ENCODE results near the gene RETN.

The RETN gene

GRCh38 chr19:7637374-7638256, 31.2 kb upstream of the RETN start:
- POLR2A ChIA-PET: no interaction called here
- CTCF ChIA-PET: interaction anchor here (1.0 to 2.9 kb wide), 7 partner anchors 14 to 231 kb away, joined by 3 to 11 read pairs (median 5); partner anchors contain the start of gene TRAPPC5
- peak; percentile 54 for DNase-seq (ENCODE audit: extremely low spot score)
- TF ChIP-seq CTCF (IDR thresholded peaks at IDR 0.05; ENCODE audit: control extremely low read depth, extremely low read depth, low read depth, missing control alignments): no peak

GRCh38 chr19:7638802-7639465, 29.9 kb upstream of the RETN start:
- CTCF ChIA-PET: interaction anchor here (1.4 to 2.2 kb wide), 3 partner anchors 15 to 70 kb away, joined by 4 to 7 read pairs (median 5); partner anchors contain the start of gene TRAPPC5
- POLR2A ChIA-PET: interaction anchor here (0.5 kb wide), 1 partner anchor 1373 kb away, joined by 5 read pairs; no protein-coding TSS in a partner anchor
- no peak for DNase-seq (ENCODE audit: extremely low spot score)
- TF ChIP-seq CTCF (IDR thresholded peaks at IDR 0.05; ENCODE audit: control extremely low read depth, extremely low read depth, low read depth, missing control alignments): no peak

- ChIA-PET POLR2A (no interaction called here), CTCF (no interaction called here)
- no peak for TF ChIP-seq CTCF (IDR thresholded peaks at IDR 0.05; ENCODE audit: control extremely low read depth, extremely low read depth, low read depth, missing control alignments)
- no peak for DNase-seq (ENCODE audit: extremely low spot score)
Measured at GRCh38 chr19:7639863-7640348, 28.9 kb upstream of the RETN start.

- POLR2A ChIA-PET: no interaction called here
- TF ChIP-seq CTCF (IDR thresholded peaks at IDR 0.05; ENCODE audit: control extremely low read depth, extremely low read depth, low read depth, missing control alignments): no peak
- DNase-seq (ENCODE audit: extremely low spot score): no peak
- CTCF ChIA-PET: interaction anchor here (1.2 kb wide), 1 partner anchor 36 kb away, joined by 3 read pairs; no protein-coding TSS in a partner anchor
Measured at GRCh38 chr19:7640803-7641202, 28.0 kb upstream of the RETN start.

GRCh38 chr19:7641290-7642276, 27.3 kb upstream of the RETN start:
- POLR2A ChIA-PET: interaction anchor here (0.9 kb wide), 1 partner anchor 8 kb away, joined by 3 read pairs; the partner anchor contains the start of gene PCP2

More at GRCh38 chr19:7641290-7642276, 27.3 kb upstream of the RETN start:
- TF ChIP-seq CTCF (IDR thresholded peaks at IDR 0.05; ENCODE audit: control extremely low read depth, extremely low read depth, low read depth, missing control alignments): no peak
- DNase-seq (ENCODE audit: extremely low spot score): no peak
- CTCF ChIA-PET: interaction anchor here (1.2 to 3.3 kb wide), 2 partner anchors 11 to 37 kb away, joined by 3 to 15 read pairs; no protein-coding TSS in a partner anchor

Data from GM10248 (cell line).